Nephron progenitor cell (in vitro differentiated cells): ENCODE measurements around the gene TMCO6.
"Not testable (repeated sequence)": the region's sequence is repeated elsewhere in the genome, so short reads cannot be mapped to it uniquely, and the experiment has no call there.

ENCODE experiments used
- DNase-seq: peaks from one replicate; pipeline ENCODE4 v3.0.0; 2021
- H3K27ac Mint-ChIP-seq: 2 replicates; pipeline ENCODE4 v1.8.0; 2021; ENCODE audit warnings: mild to moderate bottlenecking, moderate library complexity, mixed read lengths
- H3K27me3 Mint-ChIP-seq: 2 replicates; pipeline ENCODE4 v1.8.0; 2021; ENCODE audit warnings: mild to moderate bottlenecking, low read depth, mixed read lengths; ENCODE audit not compliant: poor library complexity
- H3K36me3 Mint-ChIP-seq: 2 replicates; pipeline ENCODE4 v1.8.0; 2021; ENCODE audit warnings: low read depth, mixed read lengths
- H3K4me1 Mint-ChIP-seq: 2 replicates; pipeline ENCODE4 v1.8.0; 2021; ENCODE audit warnings: mixed read lengths
- H3K4me3 Mint-ChIP-seq: 2 replicates; pipeline ENCODE4 v1.8.0; 2021; ENCODE audit warnings: mild to moderate bottlenecking, moderate library complexity, mixed read lengths
- H3K9me3 Mint-ChIP-seq: 2 replicates; pipeline ENCODE4 v1.8.0; 2021; ENCODE audit warnings: mild to moderate bottlenecking, moderate library complexity, mixed read lengths
- CTCF ChIP-seq: fragments of 200-600 bp; sonication (generic); IDR thresholded peaks from 2 replicates; pipeline ENCODE4 v1.5.0; 2021; ENCODE audit warnings: antibody characterized with exemption

Gene TMCO6

DNA sequence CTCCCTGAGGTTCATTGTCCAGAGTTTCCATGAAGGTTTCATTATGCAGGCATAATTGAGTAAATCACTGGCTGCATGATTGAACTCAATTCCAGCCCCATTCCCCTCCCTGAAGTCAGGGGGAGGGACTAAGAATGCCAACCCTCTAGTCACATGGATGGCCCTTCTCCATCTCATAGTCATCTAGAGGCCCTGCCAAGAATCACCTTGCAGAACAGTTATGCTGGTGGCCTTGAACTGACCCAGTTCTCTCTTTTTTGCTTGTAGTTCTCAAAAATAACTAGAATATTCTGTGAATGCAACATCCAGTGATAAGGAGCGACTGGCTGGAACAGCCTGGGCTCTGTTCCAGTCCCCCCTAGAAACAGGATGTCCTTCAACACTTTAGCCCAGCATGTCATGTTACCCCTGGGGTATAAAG is 42.9 kb upstream of the TMCO6 start:
- Mint-ChIP-seq H3K27ac (no peak overlapping the region), H3K27me3 (peaks cover 38% of the 10 kb centered on the region), H3K36me3 (no peaks in the 10 kb centered on the region), H3K4me1 (no peaks in the 10 kb centered on the region), H3K4me3 (no peak overlapping the region), H3K9me3 (no peaks in the 10 kb centered on the region)
- TF ChIP-seq CTCF = no peak
- DNase-seq = no peak

DNA sequence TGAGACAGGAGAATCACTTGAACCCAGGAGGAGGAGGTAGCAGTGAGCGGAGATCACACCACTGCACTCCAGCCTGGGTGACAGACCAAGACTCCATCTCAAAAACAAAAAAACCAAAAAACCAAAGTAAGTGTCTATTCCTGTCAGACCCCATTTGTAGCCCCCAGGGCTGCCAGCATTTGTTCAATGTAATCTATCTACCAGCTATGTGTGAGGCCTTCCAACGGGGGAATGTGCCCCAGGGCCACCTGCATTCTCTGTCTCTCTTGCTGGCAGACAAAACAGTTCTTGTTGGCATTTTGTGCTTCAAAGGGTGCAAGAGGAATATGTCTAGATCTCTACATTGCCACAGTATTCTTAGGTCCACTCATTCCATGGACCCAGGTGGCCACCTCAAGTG is 40.4 kb upstream of the TMCO6 start:
- Mint-ChIP-seq H3K9me3 (no peaks in the 10 kb centered on the region), H3K4me3 (no peak overlapping the region), H3K27me3 (peaks cover 40% of the 10 kb centered on the region)

GRCh38 chr5:140600096-140600495 is 39.2 kb upstream of the TMCO6 start:
- no peak for DNase-seq
- no peaks in the 10 kb centered on the region for H3K9me3 Mint-ChIP-seq
- no peak overlapping the region for H3K27ac Mint-ChIP-seq
- no peak overlapping the region for H3K4me3 Mint-ChIP-seq
- H3K4me1 Mint-ChIP-seq = no peaks in the 10 kb centered on the region
- no peak for TF ChIP-seq CTCF
- no peaks in the 10 kb centered on the region for H3K36me3 Mint-ChIP-seq
- H3K27me3 Mint-ChIP-seq = peaks cover 40% of the 10 kb centered on the region

More for the DNA sequence above, 40.4 kb upstream of the TMCO6 start:
- TF ChIP-seq CTCF = no peak
- H3K4me1 Mint-ChIP-seq = no peaks in the 10 kb centered on the region
- no peaks in the 10 kb centered on the region for H3K36me3 Mint-ChIP-seq
- no peak for DNase-seq
- H3K27ac Mint-ChIP-seq = no peak overlapping the region

DNA sequence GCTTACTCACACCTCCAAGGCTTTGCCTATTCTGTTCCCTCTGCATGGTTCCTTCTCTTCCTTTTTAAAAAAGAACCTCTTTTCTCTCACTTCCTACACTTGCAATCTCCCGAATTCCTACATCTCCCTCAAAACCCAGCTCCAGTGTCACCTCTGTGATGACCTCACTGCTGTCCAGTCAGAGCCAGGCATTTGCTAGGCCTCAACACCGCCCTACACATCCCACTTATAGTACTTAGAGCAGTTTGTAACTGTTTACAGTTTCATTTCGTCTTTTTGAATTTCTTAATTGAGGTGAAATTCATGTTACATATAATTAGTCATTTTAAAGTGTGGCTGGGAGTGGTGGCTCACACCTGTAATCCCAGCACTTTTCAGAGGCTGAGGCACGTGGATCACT is 37.1 kb upstream of the TMCO6 start:
- no peaks in the 10 kb centered on the region for H3K36me3 Mint-ChIP-seq
- no peak for DNase-seq
- H3K4me3 Mint-ChIP-seq = no peak overlapping the region
- H3K9me3 Mint-ChIP-seq = no peaks in the 10 kb centered on the region
- no peak for TF ChIP-seq CTCF
- peaks cover 30% of the 10 kb centered on the region for H3K27me3 Mint-ChIP-seq
- no peak overlapping the region for H3K27ac Mint-ChIP-seq
- no peaks in the 10 kb centered on the region for H3K4me1 Mint-ChIP-seq

DNA sequence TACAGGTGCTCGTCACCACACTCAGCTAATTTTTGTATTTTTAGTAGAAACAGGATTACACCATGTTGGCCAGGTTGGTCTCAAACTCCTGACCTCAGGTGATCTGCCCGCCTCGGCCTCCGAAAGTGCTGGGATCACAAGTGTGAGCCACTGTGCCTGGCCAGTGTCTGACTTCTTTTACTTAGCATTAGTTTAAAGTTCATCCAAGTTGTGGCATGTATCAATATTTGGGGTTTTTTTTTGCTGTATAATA is 35.9 kb upstream of the TMCO6 start:
- not testable (repeated sequence) for H3K27ac Mint-ChIP-seq, H3K4me1 Mint-ChIP-seq, H3K9me3 Mint-ChIP-seq, DNase-seq, H3K36me3 Mint-ChIP-seq, H3K4me3 Mint-ChIP-seq
- peaks cover 27% of the 10 kb centered on the region for H3K27me3 Mint-ChIP-seq

- no peaks in the 10 kb centered on the region for H3K36me3 Mint-ChIP-seq
- H3K4me3 Mint-ChIP-seq = no peak overlapping the region
- H3K27ac Mint-ChIP-seq = no peak overlapping the region
- no peak for DNase-seq
- peaks cover 27% of the 10 kb centered on the region for H3K27me3 Mint-ChIP-seq
- no peaks in the 10 kb centered on the region for H3K4me1 Mint-ChIP-seq
- peaks cover under 1% of the 10 kb centered on the region for H3K9me3 Mint-ChIP-seq
- TF ChIP-seq CTCF = no peak
Observed at GRCh38 chr5:140603734-140604133, 35.5 kb upstream of the TMCO6 start.

GRCh38 chr5:140605879-140606278 is 33.4 kb upstream of the TMCO6 start:
- no peak overlapping the region for H3K4me3 Mint-ChIP-seq
- peaks cover 20% of the 10 kb centered on the region for H3K27me3 Mint-ChIP-seq
- DNase-seq = no peak
- no peak overlapping the region for H3K27ac Mint-ChIP-seq
- no peak for TF ChIP-seq CTCF
- no peaks in the 10 kb centered on the region for H3K36me3 Mint-ChIP-seq
- H3K9me3 Mint-ChIP-seq = peaks cover 15% of the 10 kb centered on the region
- no peaks in the 10 kb centered on the region for H3K4me1 Mint-ChIP-seq
